AG10803 (cell line): ENCODE results near the gene RELCH.

Experiments
- DNase-seq: peaks from one replicate; pipeline ENCODE4 v3.0.0; 2010; ENCODE audit warnings: low read depth
- H3K4me3 ChIP-seq: 2 replicates; pipeline ENCODE4 v1.5.1; 2011; ENCODE audit warnings: mild to moderate bottlenecking, low read length, control low read depth
- CTCF ChIP-seq: conservative IDR thresholded peaks from 2 replicates; pipeline ENCODE4 v1.5.1; 2011; ENCODE audit warnings: mild to moderate bottlenecking, low read length, control low read depth, inconsistent platforms

Gene RELCH

GRCh38 chr18:62177271-62177670, 9.8 kb upstream of the RELCH start:
- no peak for TF ChIP-seq CTCF
- DNase-seq: no peak
- no peak overlapping the region for H3K4me3 ChIP-seq

- DNase-seq: no peak
- no peak for TF ChIP-seq CTCF
Observed at GRCh38 chr18:62179213-62179612, 7.8 kb upstream of the RELCH start.

GRCh38 chr18:62182220-62182619, 4.8 kb upstream of the RELCH start:
- TF ChIP-seq CTCF: no peak
- DNase-seq: no peak
- H3K4me3 ChIP-seq: no peak overlapping the region

More at GRCh38 chr18:62179213-62179612, 7.8 kb upstream of the RELCH start:
- H3K4me3 ChIP-seq: no peak overlapping the region

GRCh38 chr18:62183578-62184195, 3.4 kb upstream of the RELCH start:
- TF ChIP-seq CTCF: peak; percentile 99
- H3K4me3 ChIP-seq: no peak overlapping the region
- DNase-seq: peak; percentile 64

- no peak for TF ChIP-seq CTCF
- peak; percentile 31 for DNase-seq
- peak overlapping the region; percentile 95 for H3K4me3 ChIP-seq
Observed at GRCh38 chr18:62186499-62186773, 619 bp upstream of the RELCH start.

GRCh38 chr18:62187543-62188510, 772 bp downstream of the RELCH start:
- peak overlapping the region; percentile 98 for H3K4me3 ChIP-seq
- DNase-seq: peak; percentile 11
- peak; percentile 26 for TF ChIP-seq CTCF

- peak overlapping the region; percentile 98 for H3K4me3 ChIP-seq
Observed at GRCh38 chr18:62189208-62189607, 2.2 kb downstream of the RELCH start.

More at GRCh38 chr18:62189208-62189607, 2.2 kb downstream of the RELCH start:
- DNase-seq: no peak
- no peak for TF ChIP-seq CTCF
